Stimulated activated CD4-positive, alpha-beta T cell treated with anti-CD3 and anti-CD28 coated beads, Interleukin-12 subunit alpha, Interleukin-12 subunit beta, amount 100 ng/mL, for 4 hours (primary cell): ENCODE measurements around the gene SLC38A8.

ENCODE experiments used
- DNase-seq: peaks from one replicate; pipeline ENCODE4 v3.0.0-alpha.2; 2020

SLC38A8 gene

DNA sequence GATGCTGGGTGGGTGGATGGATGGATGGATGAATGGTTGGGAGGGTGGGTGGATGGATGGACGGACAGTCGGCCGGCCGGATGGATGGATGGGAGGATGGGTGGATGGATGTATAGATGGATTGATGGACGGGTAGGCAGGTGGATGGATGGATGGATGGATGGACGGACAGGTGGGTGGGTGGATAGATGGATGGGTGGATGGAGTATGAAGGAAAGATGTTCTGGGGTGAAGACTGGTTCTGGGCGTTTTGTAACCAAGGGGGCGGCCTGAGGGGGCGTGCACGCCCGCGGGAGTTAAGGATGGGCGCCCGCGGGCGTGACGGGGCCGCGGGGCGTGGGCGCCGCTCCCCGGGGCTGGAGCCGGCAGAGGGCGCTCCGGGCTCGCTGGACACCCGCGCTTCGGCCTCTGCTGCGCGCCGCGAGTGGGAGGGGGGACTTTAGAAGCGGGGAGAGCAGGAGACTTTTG, 74.7 kb downstream of the SLC38A8 start, which contains the start of gene NECAB2:
NECAB2 (plus strand) TSS at position 407 of the 468 bp plus-strand sequence. CDS start 405 bp downstream, outside the sequence.
- DNase-seq: no peak

DNA sequence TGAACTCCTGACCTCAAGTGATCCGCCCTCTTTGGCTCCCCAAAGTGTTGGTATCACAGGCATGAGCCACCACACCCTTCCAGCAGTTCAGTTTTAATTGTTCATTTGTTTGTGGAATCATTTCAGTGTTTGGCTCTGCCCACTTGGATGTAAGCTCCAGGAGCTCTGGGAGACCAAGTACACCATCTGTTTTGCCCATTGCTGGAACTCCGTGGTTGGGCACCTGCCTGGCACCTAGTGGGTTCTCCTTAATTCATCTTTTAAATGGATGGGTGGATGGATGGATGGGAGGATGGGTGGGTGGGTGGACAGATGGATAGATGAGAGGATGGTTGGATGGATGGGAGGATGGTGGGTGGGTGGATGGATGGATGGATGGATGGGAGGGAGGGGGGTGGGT, 75.5 kb downstream of the SLC38A8 start:
- no peak for DNase-seq

DNA sequence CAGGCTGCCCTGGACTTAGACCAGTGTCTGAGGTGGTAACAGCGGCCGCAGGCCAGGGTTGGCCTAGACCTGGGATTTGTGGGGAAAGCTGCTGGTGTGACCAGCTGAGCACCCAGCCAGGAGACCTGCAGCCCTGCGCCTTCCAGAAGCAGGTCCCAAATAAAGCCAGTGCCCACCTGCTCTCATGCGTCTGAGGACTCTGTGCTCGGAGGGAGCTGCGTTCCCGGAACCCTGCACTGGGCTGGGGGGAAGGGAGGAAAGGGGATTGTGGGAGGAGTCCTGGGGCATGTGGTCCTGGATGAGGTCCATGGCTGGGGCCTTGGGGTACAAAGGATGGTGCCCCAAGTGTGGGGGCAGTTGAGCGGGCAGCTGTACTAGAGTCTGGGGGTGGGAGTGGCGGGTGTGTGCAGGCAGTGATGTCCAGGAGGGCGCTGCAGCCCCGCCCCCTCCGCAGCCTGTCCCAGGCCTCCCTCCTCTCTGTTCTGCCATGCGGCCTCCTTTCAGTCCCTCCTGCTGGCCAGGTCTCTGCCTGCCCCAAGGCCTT, 76.4 kb downstream of the SLC38A8 start:
- DNase-seq: no peak

- no peak for DNase-seq
Observed at GRCh38 chr16:83965444-83966152, 77.0 kb downstream of the SLC38A8 start.

DNA sequence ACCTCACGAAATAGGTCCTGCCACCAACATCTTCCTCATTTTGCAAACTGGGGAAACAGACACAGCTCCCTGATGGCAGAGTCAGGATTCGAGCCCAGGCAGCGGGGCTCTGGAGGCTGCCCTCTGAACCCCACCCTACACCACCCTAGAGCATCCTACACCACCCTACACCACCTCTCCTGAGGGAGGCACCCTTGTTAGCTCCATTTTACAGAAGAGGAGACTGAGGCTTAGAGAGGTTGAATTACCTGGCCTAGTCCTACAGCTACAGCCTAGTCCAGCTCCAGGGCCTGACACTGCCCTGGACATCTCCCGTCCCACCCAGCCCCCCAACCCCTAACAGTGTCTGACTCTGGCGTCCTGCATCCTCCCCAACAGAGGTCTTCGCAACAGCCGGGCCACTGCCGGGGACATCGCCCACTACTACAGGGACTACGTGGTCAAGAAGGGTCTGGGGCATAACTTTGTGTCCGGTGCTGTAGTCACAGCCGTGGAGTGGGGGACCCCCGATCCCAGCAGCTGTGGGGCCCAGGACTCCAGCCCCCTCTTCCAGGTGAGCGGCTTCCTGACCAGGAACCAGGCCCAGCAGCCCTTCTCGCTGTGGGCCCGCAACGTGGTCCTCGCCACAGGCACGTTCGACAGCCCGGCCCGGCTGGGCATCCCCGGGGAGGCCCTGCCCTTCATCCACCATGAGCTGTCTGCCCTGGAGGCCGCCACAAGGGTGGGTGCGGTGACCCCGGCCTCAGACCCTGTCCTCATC, 77.7 kb downstream of the SLC38A8 start:
- no peak for DNase-seq

GRCh38 chr16:83963277-83964119, 79.1 kb downstream of the SLC38A8 start:
- DNase-seq: no peak

GRCh38 chr16:83961591-83961990, 81.0 kb downstream of the SLC38A8 start:
- no peak for DNase-seq

- no peak for DNase-seq
Observed at GRCh38 chr16:83960521-83961249, 81.9 kb downstream of the SLC38A8 start.
